ENCODE data around the gene SMARCC2.

The SMARCC2 gene

DNA sequence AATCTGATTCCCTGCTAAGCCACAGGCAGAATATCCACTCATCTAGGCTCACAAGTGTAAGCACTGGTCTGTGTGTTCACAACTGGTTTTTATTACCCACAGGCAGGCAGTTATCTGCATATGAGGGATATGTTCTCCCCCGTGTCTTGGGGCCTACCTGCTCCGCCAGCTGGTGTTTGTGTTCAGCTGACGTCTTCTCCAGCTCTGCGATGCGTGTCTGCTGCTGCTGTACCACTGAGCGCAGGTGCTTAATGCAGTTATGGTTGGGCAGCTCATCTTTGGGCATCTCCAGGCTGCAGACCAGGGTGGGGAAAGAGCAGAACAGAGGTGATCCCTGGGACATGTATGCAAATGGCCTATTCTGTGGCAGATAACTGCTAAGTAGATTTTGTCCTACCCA, 18.7 kb upstream of the SMARCC2 start:
- TF ChIP-seq, protein P1, sequence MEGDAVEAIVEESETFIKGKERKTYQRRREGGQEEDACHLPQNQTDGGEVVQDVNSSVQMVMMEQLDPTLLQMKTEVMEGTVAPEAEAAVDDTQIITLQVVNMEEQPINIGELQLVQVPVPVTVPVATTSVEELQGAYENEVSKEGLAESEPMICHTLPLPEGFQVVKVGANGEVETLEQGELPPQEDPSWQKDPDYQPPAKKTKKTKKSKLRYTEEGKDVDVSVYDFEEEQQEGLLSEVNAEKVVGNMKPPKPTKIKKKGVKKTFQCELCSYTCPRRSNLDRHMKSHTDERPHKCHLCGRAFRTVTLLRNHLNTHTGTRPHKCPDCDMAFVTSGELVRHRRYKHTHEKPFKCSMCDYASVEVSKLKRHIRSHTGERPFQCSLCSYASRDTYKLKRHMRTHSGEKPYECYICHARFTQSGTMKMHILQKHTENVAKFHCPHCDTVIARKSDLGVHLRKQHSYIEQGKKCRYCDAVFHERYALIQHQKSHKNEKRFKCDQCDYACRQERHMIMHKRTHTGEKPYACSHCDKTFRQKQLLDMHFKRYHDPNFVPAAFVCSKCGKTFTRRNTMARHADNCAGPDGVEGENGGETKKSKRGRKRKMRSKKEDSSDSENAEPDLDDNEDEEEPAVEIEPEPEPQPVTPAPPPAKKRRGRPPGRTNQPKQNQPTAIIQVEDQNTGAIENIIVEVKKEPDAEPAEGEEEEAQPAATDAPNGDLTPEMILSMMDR (IDR thresholded peaks at IDR 0.05; ENCODE audit: low read depth, low read length), result no peak
- H3K4me3 ChIP-seq (ENCODE audit: low read depth, low read length), result no peak overlapping the region

DNA sequence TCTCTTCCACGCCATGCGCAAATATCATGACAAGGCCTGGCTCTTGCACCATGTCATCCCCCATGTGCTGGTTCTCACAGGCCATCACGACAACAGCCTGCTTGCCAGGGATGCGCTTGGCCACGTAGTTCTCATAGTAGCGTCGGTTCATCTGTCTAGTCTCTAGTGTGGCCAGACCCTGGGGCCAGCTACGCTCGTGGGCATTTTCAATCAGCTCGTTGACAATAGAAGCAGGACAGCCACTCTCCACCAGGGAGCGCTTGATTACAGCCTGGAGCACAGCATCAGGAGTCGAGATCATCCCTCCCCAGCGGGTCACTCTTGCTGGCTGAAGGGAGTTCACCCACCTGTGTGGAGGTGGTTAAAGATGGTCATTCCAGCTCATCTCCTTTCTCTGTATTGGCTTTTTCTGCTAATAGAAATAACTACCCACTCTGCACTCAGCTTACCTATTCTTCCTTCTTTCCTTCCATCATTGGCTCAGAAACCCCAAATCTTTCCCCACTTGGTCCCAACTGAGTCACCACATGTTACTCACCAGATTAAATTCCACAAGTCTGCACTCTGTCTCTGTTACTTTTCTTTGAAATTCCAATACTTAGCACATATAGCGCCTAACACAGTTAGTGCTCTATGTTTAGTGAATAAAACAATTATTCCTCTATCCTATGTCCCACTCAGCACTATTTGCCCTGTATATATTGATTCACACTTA, 17.3 kb upstream of the SMARCC2 start:
- TF ChIP-seq, protein P1 (IDR thresholded peaks at IDR 0.05; ENCODE audit: low read depth, low read length), result peak; percentile 68
- no peak overlapping the region for H3K4me3 ChIP-seq (ENCODE audit: low read depth, low read length)

DNA sequence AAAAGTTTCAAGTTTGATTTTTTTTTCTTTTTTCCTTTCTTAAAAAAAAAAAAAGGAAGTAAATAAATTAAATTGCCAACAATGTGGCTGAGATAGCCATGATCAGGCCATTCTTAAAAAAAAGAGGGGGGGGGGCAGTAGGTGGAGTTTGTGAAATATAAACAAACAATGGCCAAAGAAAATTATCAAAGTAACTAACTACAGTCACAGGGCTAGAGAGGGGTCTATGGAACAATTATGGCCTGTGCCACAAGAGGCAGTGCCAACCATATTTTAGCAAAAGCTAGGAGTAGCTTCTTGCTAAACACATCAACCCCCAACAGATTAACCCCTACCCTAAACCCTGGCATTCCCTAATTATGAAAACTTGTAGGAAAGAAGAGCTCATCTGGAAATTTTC, 16.2 kb upstream of the SMARCC2 start:
- no peak overlapping the region for H3K4me3 ChIP-seq (ENCODE audit: low read depth, low read length)
- TF ChIP-seq, protein P1 (IDR thresholded peaks at IDR 0.05; ENCODE audit: low read depth, low read length), result no peak

DNA sequence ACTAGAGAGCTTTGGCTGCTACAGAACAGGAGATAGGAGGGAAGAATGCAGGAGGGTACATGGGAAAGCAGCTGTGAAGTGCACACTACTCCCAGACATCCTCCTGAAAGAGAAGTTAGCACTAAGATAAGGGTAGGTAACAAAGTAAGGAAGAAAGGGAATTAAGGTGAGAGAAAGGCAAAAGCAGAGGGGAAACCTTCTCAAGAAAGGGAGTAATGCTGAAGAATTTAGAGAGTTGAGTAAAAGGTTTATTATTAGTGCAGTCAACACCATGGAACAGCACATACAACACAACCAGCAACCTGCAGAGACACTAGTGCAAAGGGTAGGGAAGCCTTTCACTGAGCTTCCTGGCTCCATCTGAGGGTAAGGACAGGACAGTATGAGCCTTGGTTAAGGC, 15.0 kb upstream of the SMARCC2 start:
- TF ChIP-seq, protein P1 (IDR thresholded peaks at IDR 0.05; ENCODE audit: low read depth, low read length), result no peak
- no peak overlapping the region for H3K4me3 ChIP-seq (ENCODE audit: low read depth, low read length)

DNA sequence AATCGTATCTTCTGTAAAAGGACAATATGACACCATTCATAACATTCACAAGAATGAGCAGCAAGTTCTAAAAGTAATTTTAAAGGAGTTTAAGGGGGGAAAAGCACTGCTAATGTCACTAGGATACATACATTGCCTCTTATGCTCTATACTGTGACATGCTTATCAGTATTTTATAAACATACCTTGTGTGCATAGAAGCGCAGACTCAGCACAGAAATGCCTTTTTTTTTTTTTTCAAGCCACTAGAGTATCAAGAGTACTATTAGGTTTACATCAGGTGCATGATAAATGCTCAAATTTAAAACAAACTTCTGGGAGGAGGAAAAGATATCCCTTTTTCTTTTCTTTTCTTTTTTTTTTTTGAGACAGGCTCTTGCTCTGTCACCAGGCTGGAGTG, 13.6 kb upstream of the SMARCC2 start:
- TF ChIP-seq, protein P1 (IDR thresholded peaks at IDR 0.05; ENCODE audit: low read depth, low read length), result no peak
- no peak overlapping the region for H3K4me3 ChIP-seq (ENCODE audit: low read depth, low read length)

DNA sequence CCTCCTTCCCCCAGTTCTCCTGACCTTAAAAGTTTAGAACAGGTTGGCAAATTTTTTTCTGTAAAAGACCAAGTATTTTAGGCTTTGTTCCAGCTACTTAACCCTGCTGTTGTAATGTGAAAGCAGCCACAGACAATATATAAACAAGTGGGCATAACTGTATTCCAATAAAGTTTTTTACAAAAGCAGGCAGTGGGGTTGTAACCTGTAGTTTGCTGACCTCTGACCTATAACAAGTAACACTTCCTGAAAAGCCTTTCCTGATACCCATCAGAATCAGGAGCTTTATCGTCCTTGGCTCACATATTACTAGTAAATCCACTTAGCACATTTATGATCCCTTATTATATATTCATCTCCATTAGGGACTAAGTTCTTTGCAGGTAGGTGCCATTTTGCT, 13.1 kb upstream of the SMARCC2 start:
- H3K4me3 ChIP-seq (ENCODE audit: low read depth, low read length), result no peak overlapping the region
- TF ChIP-seq, protein P1 (IDR thresholded peaks at IDR 0.05; ENCODE audit: low read depth, low read length), result no peak

DNA sequence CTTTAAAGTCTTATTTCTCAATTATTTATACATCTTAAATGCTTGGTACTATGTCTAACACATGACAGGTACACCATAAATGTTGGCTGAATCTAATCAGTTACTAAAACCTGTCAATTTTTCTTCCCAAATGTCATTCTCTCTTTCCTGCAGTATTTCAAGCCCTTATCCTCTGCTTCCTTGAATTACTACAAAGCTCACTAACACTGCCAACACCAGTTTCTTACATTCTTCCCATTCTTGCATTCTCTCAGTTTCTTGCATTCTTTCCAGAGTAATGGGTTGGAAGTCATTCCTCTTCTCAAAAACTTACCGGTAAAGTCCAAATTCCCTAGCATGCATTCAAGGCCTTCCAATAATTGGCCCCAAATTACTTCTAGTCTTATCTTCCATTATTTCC, 9.6 kb upstream of the SMARCC2 start:
- H3K4me3 ChIP-seq (ENCODE audit: low read depth, low read length), result no peak overlapping the region
- TF ChIP-seq, protein P1 (IDR thresholded peaks at IDR 0.05; ENCODE audit: low read depth, low read length), result no peak

Data from WI38 (cell line).